SK-N-MC (cell line): Measurements from ENCODE around the gene BBS12.

Source experiments
- EZH2 ChIP-seq: fragments of 200-600 bp; sonication (generic); IDR thresholded peaks from one replicate; pipeline ENCODE4 v1.6.1; 2017; ENCODE audit warnings: antibody characterized with exemption
- FOXP2 ChIP-seq: optimal IDR thresholded peaks from 2 replicates; pipeline ENCODE3; 2011; ENCODE audit warnings: mild to moderate bottlenecking, moderate library complexity; ENCODE audit not compliant: insufficient read depth; ENCODE audit errors: extremely low read length, control extremely low read depth
- POLR2AphosphoS5 ChIP-seq: IDR thresholded peaks from 2 replicates; pipeline ENCODE4 v1.6.1; 2012; ENCODE audit warnings: mild to moderate bottlenecking, low read depth, low read length, borderline replicate concordance

DNA sequence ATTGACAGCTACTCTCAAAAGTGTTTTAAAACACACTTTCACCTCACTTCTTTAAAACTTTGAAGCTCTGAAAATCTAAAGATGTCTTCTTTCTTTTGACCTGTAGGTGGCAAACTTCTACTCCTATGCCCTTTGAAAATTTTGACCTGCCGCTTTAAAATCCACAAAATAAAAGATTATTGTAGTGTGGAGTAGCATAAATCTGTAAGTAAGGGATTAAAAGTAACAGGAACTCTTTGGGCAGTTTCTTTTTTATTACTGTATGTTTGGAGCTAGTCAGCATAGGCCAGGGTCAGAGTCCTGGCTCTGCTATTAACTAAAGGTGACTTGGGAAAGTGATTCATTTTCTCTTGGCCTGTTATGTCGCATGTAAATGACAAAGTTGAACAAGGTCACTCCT, 25.5 kb downstream of the BBS12 start:
- TF ChIP-seq FOXP2 (no peak), POLR2AphosphoS5 (no peak), EZH2 (no peak)
